ENCODE results near the gene SET.

- TF ChIP-seq CTCF (IDR thresholded peaks at IDR 0.05) (no peak), POLR2A (IDR thresholded peaks at IDR 0.05) (peak in 1 of 2 donors; percentile 48)
Observed at GRCh38 chr9:128683340-128684064, 5.5 kb upstream of the SET start.
